GM18498 (cell line): ENCODE results near the gene NHLRC1.
"Not testable (repeated sequence)": the region's sequence is repeated elsewhere in the genome, so short reads cannot be mapped to it uniquely, and the experiment has no call there.

Experiments used
- ATAC-seq: cut with Tn5 transposase; IDR thresholded peaks from one replicate; pipeline ENCODE4 v1.9.1; 2021; ENCODE audit warnings: mild to moderate bottlenecking, moderate library complexity; ENCODE audit not compliant: unreplicated experiment

Gene NHLRC1

GRCh38 chr6:18122128-18123093 lies at the start of gene NHLRC1:
NHLRC1 (minus strand) TSS chr6:18122677; CDS start chr6:18122606, 71 bp downstream.
- peak; percentile 99 for ATAC-seq

- no peak for ATAC-seq
Observed at GRCh38 chr6:18171871-18172270, 49.4 kb upstream of the NHLRC1 start.

GRCh38 chr6:18168264-18168663 lies 45.8 kb upstream of the NHLRC1 start:
- no peak for ATAC-seq

- no peak for ATAC-seq
Observed at GRCh38 chr6:18166312-18167036, 44.0 kb upstream of the NHLRC1 start.

- no peak for ATAC-seq
Observed at GRCh38 chr6:18165751-18166150, 43.3 kb upstream of the NHLRC1 start.

- no peak for ATAC-seq
Observed at GRCh38 chr6:18162401-18162800, 39.9 kb upstream of the NHLRC1 start.

GRCh38 chr6:18161431-18161830 lies 39.0 kb upstream of the NHLRC1 start:
- ATAC-seq = no peak

- no peak for ATAC-seq
Observed at GRCh38 chr6:18160911-18161310, 38.4 kb upstream of the NHLRC1 start.

GRCh38 chr6:18155864-18156421 lies 33.5 kb upstream of the NHLRC1 start:
- peak; percentile 28 for ATAC-seq

- peak; percentile 89 for ATAC-seq
Observed at GRCh38 chr6:18155150-18155863, 32.8 kb upstream of the NHLRC1 start, which contains the start of gene KDM1B. KDM1B (plus strand) TSS chr6:18155422; CDS start chr6:18159896, 4,474 bp downstream.

- peak; percentile 63 for ATAC-seq
Observed at GRCh38 chr6:18154507-18155149, 32.2 kb upstream of the NHLRC1 start, which contains the start of gene TPMT. TPMT (minus strand) TSS chr6:18155077; CDS start chr6:18149127, 5,950 bp downstream.

- ATAC-seq = no peak
Observed at GRCh38 chr6:18153311-18153703, 30.8 kb upstream of the NHLRC1 start.

GRCh38 chr6:18151801-18152200 lies 29.3 kb upstream of the NHLRC1 start:
- ATAC-seq = no peak

- ATAC-seq = not testable (repeated sequence)
Observed at GRCh38 chr6:18151391-18151790, 28.9 kb upstream of the NHLRC1 start.

- no peak for ATAC-seq
Observed at GRCh38 chr6:18148304-18149025, 26.0 kb upstream of the NHLRC1 start.

GRCh38 chr6:18147616-18148015 lies 25.1 kb upstream of the NHLRC1 start:
- no peak for ATAC-seq

- no peak for ATAC-seq
Observed at GRCh38 chr6:18147160-18147559, 24.7 kb upstream of the NHLRC1 start.

- ATAC-seq = no peak
Observed at GRCh38 chr6:18142591-18142861, 20.0 kb upstream of the NHLRC1 start.

- ATAC-seq = no peak
Observed at GRCh38 chr6:18141805-18142590, 19.5 kb upstream of the NHLRC1 start.
